Activated CD4-positive, alpha-beta T cell treated with anti-CD3 and anti-CD28 coated beads for 24 hours (primary cell): ENCODE results near the gene PSMD12.
"Not testable (repeated sequence)": the region's sequence is repeated elsewhere in the genome, so short reads cannot be mapped to it uniquely, and the experiment has no call there.

Source experiments
- DNase-seq, 2 donors: peaks; one replicate each; pipeline ENCODE4 v3.0.0-alpha.2; 2020; ENCODE audit warnings: low read depth in 2 of 2

Gene PSMD12

DNA sequence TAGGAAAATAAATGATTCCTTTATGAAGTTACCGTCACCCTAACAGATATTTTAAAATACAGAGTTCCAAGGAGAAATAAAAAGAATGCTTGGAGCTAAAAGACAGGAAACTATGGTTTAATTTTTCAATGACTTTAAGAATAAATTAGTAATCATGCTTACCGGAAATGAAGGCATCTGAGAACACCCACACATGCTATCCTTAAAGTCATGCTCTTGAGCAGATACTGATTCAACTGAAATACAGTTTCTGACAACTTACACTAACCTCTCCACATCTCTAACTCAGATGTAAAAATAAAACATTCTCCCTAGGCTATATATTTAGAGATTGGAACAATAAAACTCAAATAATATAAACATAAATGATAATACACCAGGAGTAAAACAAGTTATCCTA is 7.8 kb downstream of the PSMD12 start:
- no peak for DNase-seq

DNA sequence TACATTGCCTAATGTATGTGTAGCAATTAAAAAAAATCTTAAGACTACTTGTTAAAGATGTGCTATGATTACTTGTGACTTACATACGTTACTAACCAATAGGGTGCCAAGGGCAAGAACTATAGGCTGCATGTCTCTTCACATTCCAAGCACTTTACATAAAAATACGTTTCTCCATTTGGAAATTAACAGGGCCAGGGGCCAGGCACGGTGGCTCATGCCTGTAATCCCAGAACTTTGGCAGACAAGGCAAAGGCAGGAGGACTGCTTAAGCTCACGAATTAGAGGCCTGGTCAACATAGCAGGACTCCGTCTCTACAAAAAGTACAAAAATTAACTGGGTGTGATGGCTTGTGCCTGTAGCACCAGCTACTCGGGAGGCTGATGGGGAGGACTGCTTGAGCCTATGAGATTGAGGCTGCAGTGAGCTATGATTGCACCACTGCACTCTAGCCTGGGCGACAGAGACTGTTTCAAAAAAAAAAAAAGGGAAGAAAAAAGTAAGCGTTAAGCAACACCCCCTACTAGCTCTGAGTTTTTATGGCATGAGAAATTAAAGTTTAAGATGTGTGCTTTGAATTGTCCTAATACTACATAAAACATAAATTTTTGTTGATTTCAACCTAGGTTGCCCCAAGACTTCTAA is 12.3 kb downstream of the PSMD12 start:
- DNase-seq, result no peak

DNA sequence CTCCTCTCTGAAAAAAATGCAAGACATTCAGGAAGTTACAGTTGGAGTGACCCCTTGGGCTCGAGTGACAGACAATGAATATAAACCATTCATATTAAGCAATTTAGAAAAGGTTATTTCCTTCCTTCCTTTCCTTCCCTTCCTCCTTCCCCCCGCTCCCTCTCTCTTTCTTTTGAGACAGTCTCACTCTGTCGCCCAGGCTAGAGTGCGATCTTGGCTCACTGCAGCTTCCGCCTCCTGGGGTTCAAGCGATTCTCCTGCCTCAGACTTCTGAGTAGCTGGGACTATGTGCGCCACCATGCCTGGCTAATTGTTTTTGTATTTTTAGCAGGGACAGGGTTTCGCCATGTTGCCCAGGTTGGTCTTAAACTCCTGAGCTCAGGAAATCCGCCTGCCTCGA is 13.2 kb downstream of the PSMD12 start:
- no peak for DNase-seq

DNA sequence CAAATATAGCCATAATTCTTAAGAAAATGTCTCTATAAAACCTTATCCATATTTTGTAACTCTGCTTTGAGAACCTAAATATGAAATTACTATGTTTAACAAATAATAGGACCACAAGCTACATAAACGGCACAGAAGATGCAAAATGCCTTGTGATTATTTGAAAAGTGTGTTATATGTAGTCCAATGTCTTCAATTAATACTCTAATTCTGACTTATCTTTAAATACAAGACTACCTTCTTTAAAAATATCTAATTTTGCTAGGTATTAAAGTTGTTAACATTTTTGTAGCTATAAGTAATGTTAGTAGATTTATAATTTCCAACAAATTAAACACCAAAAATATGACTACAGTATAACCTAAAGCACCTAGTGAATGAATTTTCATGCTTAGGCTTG is 17.0 kb downstream of the PSMD12 start:
- no peak for DNase-seq

DNA sequence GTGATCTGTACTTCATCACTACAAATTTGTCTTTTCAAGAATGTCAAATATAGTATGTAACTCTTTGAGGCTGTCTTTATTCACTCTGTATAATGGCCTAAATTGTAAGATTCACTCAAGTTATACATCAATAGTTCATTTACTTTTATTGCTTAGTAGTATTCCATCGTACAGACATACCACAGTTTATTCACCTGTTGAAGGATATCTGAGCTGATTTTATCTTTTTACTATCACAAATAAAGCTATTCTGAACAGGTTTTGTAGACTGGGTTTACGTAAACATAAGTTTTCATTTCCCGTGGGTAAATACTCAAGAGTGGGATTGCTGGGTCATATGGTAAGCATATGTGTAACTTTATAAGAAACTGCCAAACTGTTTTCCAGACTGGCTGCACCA is 18.6 kb downstream of the PSMD12 start:
- DNase-seq, result no peak

DNA sequence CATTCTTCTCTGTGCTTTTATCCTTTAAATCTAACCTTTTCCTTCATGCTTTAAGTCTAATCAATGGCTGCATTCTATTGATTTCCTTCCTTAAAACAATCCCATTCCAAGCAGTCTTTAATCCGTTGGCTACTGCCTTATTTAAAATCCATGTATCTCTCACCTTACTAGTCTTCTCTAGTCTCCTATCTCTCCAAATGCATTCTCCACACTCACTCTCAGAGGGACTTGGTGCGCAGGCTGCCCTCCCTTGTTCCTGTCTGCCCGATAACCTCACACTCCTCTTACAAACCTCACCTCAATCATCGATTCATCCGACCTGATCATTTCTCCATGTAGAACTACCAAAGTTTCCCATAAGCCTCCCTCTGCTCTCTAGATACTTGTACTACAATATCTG is 23.1 kb downstream of the PSMD12 start:
- no peak for DNase-seq

DNA sequence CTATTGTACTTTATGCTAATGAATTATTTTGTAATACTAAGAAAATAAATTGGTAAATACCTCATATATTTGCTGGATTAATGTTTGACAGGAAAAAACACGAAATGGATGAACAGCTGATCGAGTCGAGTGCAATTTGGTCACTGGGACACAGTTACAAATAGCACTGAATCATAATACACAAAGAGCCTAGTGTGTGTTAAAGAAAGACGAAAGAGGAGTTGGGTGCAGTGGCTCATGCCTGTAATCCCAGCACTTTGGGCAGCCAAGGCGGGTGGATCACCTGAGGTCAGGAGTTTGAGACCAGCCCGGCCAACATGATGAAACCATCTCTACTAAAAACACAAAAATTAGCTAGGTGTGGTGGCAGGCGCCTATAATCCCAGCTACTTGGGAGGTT is 28.0 kb downstream of the PSMD12 start:
- DNase-seq, result not testable (repeated sequence)

DNA sequence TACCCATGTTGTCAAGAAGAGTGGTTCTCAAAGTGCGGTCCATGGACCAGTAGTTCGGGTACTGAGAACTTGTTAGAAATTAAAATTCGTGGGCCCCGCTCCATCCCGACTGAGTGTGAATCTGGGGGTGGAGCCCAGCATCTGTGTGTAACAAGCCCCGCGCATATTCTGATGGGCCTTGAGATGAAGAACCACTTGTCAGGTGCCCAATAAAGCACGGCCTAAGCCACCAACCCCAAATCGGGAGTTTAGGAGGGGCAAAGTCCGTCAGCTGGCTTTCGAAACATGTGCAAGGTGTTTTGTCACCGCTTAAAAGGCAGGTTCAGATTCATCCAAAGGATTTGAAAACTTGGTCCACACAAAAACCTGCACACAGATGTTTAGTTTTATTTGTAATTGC is 29.5 kb downstream of the PSMD12 start:
- no peak for DNase-seq

DNA sequence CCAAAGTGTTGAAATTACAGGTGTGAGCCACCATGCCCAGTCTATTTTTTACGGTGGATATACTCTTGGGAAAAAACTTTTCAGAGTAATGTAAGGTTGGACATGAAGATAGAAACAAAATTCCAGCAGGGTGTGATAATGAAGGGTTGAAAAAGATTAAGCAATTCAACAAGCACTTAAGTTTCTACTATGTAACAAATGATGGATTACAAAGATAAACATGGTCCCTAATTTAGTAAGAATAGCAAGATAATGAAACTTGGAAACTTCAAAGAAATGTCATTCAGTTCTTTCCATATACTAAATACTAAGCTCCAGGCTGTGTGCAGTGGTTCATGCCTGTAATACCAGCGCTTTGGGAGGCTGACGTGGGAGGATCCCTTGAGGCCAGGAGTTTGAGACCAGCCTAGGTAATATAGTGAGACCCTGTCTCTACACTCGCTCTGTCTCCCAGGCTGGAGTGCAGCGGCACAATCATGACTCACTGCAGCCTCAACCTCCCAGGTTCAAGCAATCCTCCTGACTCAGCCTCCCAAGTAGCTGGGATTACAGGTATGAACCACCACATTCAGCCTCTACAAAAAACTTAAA is 31.0 kb downstream of the PSMD12 start:
- DNase-seq, result no peak

DNA sequence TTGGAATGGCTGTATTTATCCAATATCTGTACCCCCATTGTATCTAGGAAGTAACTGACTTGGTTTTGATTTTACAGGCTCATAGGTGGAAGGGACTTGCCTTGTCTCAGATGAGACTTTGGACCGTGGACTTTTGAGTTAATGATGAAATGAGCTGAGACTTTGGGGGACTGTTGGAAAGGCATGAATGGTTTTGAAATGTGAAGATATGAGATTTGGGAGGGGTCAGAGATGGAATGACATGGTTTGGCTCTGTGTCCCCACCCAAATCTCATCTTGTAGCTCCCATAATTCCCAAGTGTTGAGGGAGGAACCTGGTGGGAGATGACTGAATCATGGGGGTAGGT is 34.2 kb downstream of the PSMD12 start:
- DNase-seq, result not testable (repeated sequence)

DNA sequence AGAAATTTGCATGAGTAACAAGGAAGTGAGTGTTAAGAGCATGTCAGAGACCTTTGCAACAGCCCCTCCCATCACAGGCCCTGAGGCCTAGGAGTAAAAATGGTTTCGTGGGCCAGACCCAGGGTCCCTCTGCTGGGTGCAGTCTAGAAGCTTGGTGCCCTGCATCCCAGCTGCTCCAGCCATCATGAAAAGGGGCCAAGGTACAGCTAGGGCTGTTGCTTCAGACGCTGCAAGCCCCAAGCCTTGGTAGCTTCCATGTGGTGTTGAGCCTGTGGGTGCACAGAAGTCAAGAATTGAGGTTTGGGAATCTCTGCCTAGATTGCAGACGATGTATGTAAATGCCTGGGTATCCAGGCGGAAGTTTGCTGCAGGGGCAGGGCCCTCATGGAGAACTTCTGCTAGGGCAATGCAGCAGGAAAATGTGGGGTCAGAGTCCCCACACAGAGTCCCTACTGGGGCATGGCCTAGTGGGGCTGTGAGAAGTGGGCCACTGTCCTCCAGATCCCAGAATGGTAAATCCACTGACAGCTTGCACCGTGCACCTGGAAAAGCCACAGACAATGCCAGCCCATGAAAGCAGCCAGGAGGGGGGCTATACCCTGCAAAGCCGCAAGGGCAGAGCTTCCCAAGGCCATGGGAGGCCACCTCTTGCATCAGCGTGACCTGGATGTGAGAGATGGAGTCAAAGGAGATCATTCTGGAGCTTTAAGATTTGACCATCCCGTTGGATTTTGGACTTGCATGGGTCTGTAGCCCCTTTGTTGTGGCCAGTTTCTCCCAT is 34.8 kb downstream of the PSMD12 start:
- DNase-seq, result not testable (repeated sequence)

DNA sequence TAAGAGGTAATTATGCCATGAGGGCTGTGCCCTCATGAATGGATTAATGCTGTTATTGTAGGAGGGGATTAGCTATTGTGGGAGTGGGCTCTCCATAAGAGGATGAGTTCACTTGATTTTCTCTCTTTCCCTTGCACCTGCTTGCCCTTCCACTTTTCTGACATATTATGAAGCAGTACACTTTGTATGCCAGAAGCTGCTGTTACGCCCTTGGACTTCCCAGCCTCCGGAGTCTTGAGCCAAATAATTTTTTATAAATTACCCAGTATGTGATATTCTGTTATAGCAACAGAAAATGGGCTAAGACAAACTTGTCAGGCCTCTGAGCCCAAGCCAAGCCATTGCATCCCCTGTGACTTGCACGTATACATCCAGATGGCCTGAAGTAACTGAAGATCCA is 38.4 kb downstream of the PSMD12 start:
- DNase-seq, result no peak

DNA sequence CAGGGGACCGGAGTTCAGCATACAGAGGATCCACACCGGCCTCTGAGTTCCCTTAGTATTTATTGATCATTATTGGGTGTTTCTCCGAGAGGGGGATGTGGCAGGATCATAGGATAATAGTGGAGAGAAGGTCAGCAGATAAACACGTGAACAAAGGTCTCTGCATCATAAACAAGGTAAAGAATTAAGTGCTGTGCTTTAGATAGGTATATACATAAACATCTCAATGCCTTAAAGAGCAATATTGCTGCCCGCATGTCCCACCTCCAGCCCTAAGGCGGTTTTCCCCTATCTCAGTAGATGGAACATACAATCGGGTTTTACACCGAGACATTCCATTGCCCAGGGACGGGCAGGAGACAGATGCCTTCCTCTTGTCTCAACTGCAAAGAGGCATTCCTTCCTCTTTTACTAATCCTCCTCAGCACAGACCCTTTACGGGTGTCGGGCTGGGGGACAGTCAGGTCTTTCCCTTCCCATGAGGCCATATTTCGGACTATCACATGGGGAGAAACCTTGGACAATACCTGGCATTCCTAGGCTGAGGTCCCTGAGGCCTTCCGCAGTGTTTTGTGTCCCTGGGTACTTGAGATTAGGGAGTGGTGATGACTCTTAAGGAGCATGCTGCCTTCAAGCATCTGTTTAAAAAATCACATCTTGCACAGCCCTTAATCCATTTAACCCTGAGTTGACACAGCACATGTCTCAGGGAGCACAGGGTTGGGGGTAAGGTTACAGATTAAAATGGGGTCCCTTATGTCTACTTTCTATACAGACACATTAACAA is 39.2 kb downstream of the PSMD12 start:
- not testable (repeated sequence) for DNase-seq

DNA sequence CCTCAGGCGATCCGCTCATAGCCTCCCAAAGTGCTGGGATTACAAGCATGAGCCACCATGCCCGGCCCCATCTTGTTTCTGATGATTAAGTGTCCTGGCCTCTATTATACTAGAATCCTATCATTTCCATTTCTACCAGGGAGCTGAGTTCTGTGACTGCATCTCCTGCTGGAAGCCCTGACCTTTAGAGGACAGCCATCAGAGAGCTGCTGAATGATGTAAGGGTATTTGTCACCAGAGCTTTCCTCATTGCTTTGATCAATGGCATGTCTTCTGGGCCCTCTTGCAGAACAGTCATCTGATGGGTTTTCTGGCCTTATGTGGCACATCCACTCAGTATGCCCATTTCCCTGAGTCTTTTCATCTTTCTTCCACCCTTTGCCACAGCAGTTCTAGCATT is 39.9 kb downstream of the PSMD12 start:
- DNase-seq, result no peak

DNA sequence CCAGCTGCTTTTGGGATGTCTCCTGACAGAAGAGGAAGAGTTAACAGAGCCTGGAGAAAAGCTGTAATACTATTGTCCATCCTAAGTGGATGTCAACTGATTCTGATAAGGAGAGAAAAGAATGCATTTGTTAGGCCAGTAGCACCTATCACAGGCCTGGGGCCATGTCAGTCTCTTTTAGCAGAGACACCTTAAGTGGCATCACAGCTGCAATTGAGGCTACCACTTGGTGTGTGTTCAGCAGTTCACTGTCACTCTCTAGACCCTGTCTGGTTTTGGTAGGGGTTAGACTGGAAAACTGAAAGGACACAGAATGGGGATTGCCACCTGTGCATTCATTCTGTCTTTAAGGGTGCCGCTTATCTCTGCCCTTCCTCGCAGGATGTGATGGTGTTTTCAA is 42.0 kb downstream of the PSMD12 start:
- no peak for DNase-seq

DNA sequence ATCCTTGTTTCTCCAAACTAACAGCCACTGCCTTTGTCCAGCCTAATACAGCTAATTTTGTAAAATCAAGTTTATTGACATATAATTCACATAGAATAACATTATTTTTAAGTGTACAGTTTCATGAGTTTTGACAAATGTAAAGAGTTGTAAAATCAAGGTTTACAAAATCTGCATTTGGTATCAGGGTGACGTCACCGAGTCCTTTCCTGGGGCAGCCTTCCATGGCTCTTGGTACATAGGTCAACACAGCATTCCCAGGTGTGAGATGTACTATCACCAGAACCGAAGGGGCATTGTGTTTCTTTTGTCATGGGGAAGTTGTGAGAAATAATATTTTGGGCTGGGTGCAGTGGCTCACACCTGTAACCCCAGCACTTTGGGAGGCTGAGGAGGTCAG is 42.9 kb downstream of the PSMD12 start:
- no peak for DNase-seq

DNA sequence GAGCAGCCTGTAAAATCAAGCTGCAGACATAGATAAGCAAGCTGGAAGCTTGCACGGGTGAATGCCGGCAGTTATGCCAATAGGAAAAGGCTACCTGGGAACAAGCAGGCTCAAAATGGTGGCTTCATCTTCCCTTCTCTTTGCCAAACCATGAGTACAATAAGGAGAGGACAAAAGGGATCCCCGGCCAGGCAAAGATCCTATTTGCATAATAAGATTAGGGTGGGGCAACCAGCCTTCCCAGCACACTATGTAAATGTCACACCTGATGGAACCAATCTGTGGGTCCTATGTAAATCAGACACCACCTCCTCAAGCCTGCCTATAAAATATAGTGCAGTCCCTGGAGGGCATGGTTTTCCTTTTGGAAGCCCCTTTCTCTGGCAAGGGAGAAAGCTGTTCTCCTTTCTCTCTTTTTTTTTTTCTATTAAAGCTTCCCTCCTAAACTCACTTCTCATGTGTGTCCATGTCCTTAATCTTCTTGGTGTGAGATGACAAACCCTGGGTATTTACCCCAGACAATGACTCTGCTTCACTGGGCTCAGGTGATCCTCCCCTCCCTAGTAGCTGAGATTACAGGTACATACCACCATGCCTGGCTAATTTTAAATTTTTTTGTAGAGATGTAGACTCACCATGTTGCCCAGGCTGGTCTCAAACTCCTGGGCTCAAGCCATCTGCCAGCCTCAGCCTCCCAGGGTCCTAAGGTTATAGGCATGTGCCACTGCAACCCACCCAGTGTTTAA is 44.2 kb downstream of the PSMD12 start:
- DNase-seq, result no peak

DNA sequence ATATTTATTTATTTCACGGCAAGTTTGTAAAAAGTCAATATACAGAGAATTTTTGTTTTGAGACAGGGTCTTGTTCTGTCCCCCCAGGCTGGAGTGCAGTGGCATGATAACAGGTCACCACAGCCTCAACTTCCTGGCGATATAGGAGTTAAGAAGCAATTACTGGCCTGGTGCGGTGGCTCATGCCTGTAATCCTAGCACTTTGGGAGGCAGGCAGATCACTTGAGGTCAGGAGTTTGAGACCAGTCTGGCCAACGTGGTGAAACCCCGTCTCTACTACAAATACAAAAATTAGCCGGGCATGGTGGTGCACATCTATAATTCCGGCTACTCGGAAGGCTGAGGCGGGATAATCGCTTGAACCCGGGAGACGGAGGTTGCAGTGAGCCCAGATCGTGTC is 44.9 kb downstream of the PSMD12 start:
- DNase-seq, result not testable (repeated sequence)

DNA sequence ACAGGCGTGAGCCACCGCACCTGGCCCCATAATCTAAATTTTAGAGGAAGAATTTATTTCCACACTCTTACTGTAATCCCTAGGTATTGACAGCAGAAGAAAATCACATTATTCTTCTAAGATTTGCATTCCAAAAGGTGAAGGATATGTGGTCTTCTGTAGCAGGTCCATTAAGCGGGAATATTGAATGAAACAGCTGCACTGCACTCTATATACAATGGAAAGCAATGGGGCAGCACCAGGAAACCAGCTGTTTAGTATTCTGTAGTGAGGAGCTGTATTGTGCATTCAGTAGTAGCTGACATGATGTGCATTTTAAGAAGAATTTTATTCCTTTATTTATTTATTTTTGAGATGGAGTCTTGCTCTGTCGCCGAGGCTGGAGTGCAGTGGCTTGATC is 49.6 kb downstream of the PSMD12 start:
- DNase-seq, result no peak

DNA sequence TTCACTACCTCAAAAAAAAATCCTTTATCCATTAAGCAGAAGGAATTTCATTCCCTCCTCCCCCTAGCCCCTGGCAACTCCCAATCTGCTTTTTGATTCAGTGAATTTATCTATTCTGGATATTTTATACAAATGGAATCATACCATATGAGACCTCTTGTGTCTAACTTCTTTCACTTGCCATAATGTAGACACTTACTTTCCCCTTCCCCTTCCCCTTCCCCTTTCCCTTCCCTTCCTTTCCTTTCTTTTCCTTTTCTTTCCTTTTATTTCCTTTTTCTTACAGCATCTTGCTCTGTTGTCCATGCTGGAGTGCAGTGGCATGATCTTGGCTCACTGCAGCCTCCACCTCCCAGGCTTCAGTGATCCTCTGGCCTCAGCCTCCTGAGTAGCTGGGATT is 50.5 kb downstream of the PSMD12 start:
- no peak for DNase-seq

DNA sequence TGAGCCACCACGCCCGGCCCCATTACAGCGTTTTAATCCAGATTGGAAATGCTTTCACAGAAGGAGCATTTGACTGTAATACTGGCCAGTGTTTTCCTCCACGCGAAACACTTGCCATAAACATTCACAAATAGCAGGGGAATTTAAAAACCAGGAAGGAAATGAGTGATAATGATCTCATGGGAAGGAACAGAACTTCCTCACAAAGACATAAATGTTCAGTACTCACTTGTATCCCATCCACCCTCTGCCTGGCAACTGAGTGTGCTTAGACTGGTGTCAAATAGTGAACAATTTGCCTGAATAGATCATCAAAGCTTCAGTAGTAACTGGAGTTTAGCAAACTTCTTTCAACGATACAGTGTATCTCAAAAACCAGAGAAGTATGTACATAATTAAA is 54.1 kb downstream of the PSMD12 start:
- no peak for DNase-seq

DNA sequence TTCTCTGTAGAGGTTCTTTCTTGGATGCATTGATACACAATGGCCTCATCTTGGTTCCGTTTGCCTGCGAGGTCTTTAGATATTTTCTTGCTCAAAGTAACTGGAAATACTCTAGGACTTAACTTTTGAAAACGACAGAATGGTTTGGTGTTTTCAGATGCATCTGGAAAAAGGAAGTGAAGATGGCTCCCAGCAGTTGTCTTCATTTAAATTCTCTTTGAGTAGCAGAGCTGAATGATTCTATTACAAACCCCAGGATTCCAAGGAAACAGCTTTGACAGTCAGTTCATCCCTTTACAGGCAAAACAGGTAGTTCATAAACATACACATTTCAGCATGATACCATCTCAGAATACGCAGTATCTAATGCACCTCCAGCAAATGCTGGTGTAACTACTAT is 54.8 kb downstream of the PSMD12 start:
- no peak for DNase-seq
